Measurements from ENCODE around the gene VEGFB. TPM values are rescaled to one million over a fixed set of nuclear protein-coding genes. Genes with fewer than 3 reads are reported as not detected.

Gene VEGFB
- total RNA-seq, 4 donors from 2014 or later = 52.9 to 101 (median 75.7) TPM

DNA sequence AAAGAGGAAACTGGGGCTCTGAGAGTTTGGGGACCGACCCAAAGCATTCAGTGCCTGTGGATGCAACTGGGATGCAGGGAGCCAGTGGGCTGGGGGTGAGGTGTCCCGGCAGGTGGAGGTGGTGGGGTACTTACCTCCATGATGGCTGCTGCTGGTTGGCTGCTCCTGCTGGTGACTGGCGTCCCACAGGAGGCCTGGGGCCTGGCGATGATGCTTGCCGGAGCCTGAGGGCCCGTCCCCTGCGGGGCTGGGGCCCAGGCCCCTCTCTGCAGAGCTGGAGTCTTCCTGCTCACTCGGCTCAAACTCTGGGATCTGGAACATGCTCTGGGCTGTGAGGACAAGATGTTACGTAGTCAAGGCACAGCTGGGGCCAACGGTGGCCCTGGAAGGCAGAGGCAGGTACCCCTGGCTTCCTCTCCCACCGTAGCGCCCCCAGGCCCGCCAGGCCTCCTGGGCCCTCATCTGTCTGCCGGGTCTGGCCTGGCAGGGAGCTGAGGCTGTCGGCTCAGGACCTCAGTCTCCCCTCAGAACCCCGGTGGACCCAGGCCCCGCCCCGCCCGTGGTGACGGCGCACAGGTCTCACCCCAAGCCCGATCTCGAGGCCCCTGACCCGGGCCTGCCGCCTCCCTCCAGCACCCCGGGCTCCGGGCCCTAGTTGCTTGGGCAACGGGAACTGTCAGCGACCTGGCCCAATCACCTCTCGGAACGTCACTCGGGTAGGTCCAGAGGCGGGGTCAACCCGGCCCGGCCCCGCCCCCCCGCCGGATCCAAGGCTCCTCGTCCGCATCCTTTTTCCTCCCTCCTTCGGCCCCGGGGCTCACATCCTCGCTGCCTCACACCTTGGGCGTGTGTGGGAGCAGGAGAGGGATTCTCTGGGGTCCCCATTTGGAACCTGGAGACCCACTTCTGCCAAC lies 49.9 kb downstream of the VEGFB start, which contains the start of gene BAD:
Gene BAD, minus strand, starts transcription at position 618 of the 914 bp plus-strand sequence. Its CDS starts 297 bp downstream, at position 321.
- H3K36me3 ChIP-seq = no peaks in the 10 kb centered on the region
- H3K4me3 ChIP-seq (replicated peaks in 1 of 3) = peak within 1 kb of the TSS; percentile 81 to 91 (median 88)
- WGBS, 2 donors = 4 to 34% methylated on average over 2 to 24 of the region's 44 CpGs
- DNase-seq = peak; percentile 95 to 96
- peak within 1 kb of the TSS; percentile 83 to 91 (median 90) for H3K27ac ChIP-seq
- no peaks in the 10 kb centered on the region for H3K27me3 ChIP-seq
- peaks cover 9 to 23% of the 10 kb centered on the region in 2 donors for H3K4me1 ChIP-seq
- peak in 1 of 2 donors; percentile 79 for TF ChIP-seq POLR2A (IDR thresholded peaks at IDR 0.05)
- TF ChIP-seq, protein P1, sequence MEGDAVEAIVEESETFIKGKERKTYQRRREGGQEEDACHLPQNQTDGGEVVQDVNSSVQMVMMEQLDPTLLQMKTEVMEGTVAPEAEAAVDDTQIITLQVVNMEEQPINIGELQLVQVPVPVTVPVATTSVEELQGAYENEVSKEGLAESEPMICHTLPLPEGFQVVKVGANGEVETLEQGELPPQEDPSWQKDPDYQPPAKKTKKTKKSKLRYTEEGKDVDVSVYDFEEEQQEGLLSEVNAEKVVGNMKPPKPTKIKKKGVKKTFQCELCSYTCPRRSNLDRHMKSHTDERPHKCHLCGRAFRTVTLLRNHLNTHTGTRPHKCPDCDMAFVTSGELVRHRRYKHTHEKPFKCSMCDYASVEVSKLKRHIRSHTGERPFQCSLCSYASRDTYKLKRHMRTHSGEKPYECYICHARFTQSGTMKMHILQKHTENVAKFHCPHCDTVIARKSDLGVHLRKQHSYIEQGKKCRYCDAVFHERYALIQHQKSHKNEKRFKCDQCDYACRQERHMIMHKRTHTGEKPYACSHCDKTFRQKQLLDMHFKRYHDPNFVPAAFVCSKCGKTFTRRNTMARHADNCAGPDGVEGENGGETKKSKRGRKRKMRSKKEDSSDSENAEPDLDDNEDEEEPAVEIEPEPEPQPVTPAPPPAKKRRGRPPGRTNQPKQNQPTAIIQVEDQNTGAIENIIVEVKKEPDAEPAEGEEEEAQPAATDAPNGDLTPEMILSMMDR (IDR thresholded peaks at IDR 0.05) = no peak
- H3K9me3 ChIP-seq = no peaks in the 10 kb centered on the region
- intact Hi-C loops (cut with DNase I) = no loop called here

GRCh38 chr11:64284962-64285884 lies 50.8 kb downstream of the VEGFB start, which contains the start of gene GPR137:
Gene GPR137 (plus strand): TSS chr11:64285848. CDS start chr11:64286525, 677 bp downstream.
- Histone ChIP-seq H3K36me3 (no peaks in the 10 kb centered on the region), H3K9me3 (no peaks in the 10 kb centered on the region), H3K27ac (peak within 1 kb of the TSS; percentile 83 to 91 (median 90)), H3K4me3 (replicated peaks in 1 of 3) (peak within 1 kb of the TSS; percentile 81 to 91 (median 88)), H3K4me1 (peaks cover 9 to 23% of the 10 kb centered on the region in 2 donors), H3K27me3 (no peaks in the 10 kb centered on the region)
- 0 to 1% methylated on average over 18 to 29 of the region's 102 CpGs for WGBS, 2 donors
- intact Hi-C loops (cut with DNase I) = no loop called here
- peak; percentile 86 to 87 for DNase-seq
- TF ChIP-seq POLR2A (IDR thresholded peaks at IDR 0.05) = peak in 1 of 2 donors; percentile 59
- TF ChIP-seq, protein P1 (IDR thresholded peaks at IDR 0.05) = no peak

GRCh38 chr11:64285885-64286800 lies 51.8 kb downstream of the VEGFB start:
- 40 to 61% methylated on average over 16 to 27 of the region's 40 CpGs for WGBS, 2 donors
- peak overlapping the region; percentile 83 to 91 (median 90) for H3K27ac ChIP-seq
- H3K36me3 ChIP-seq = no peaks in the 10 kb centered on the region

DNA sequence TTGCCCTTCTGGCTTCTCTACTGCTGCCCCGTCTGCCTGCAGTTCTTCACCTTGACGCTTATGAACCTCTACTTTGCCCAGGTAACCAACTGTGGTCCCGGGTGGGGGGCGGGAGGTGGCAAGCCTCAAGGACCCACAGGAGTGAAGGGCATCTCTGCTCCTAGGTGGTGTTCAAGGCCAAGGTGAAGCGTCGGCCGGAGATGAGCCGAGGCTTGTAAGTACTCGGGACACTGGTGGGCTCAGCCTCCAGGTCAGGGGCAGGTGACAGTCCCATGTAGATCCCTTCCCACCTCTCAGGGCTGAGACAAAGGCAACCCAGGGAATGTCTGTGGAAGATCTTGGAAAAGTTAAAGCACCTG lies 52.4 kb downstream of the VEGFB start:
- 88 to 91% methylated on average over 9 of the region's 9 CpGs for WGBS, 2 donors
- H3K36me3 ChIP-seq = no peaks in the 10 kb centered on the region
- no peak for DNase-seq
- H3K4me3 ChIP-seq (replicated peaks in 1 of 3) = no peak overlapping the region
- peaks cover 9 to 31% of the 10 kb centered on the region in 2 donors for H3K4me1 ChIP-seq
- intact Hi-C loops (cut with DNase I) = no loop called here
- H3K9me3 ChIP-seq = no peaks in the 10 kb centered on the region
- no peaks in the 10 kb centered on the region for H3K27me3 ChIP-seq
- no peak overlapping the region for H3K27ac ChIP-seq
- TF ChIP-seq POLR2A (IDR thresholded peaks at IDR 0.05) = no peak
- TF ChIP-seq, protein P1 (IDR thresholded peaks at IDR 0.05) = no peak

More at GRCh38 chr11:64285885-64286800, 51.8 kb downstream of the VEGFB start:
- Histone ChIP-seq H3K27me3 (no peaks in the 10 kb centered on the region), H3K4me1 (peaks cover 9 to 25% of the 10 kb centered on the region in 2 donors), H3K9me3 (no peaks in the 10 kb centered on the region), H3K4me3 (replicated peaks in 1 of 3) (peak overlapping the region in 2 of 3 donors; percentile 88 to 91)
- peak; percentile 40 to 42 for DNase-seq
- no peak for TF ChIP-seq POLR2A (IDR thresholded peaks at IDR 0.05)
- TF ChIP-seq, protein P1 (IDR thresholded peaks at IDR 0.05) = no peak
- intact Hi-C loops (cut with DNase I) = no loop called here
